Measurements from ENCODE around the gene CD99.

DNA sequence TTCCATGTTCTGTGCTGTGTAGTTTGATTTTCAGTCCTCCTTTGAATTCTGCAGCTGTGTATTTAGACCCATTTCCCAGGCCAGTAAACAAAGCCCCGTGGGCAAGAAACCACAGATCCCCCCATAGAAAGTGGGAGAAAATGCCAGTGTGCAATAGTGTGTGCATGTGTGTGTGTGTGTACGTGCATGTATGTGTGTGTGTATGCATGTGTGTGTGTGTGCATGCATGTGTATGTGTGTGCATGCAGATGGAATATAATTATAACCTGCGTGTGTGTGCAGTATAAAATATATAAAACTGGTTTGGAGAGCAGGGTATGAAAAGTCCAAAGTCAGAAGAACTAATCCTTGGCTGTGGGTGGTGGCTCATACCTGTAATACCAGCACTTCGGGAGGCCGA lies 5.2 kb upstream of the CD99 start:
- TF ChIP-seq, protein P1, sequence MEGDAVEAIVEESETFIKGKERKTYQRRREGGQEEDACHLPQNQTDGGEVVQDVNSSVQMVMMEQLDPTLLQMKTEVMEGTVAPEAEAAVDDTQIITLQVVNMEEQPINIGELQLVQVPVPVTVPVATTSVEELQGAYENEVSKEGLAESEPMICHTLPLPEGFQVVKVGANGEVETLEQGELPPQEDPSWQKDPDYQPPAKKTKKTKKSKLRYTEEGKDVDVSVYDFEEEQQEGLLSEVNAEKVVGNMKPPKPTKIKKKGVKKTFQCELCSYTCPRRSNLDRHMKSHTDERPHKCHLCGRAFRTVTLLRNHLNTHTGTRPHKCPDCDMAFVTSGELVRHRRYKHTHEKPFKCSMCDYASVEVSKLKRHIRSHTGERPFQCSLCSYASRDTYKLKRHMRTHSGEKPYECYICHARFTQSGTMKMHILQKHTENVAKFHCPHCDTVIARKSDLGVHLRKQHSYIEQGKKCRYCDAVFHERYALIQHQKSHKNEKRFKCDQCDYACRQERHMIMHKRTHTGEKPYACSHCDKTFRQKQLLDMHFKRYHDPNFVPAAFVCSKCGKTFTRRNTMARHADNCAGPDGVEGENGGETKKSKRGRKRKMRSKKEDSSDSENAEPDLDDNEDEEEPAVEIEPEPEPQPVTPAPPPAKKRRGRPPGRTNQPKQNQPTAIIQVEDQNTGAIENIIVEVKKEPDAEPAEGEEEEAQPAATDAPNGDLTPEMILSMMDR (IDR thresholded peaks at IDR 0.05), result no peak
- TF ChIP-seq ZNF317 (CRISPR knock-in tag; IDR thresholded peaks at IDR 0.05; ENCODE audit: borderline replicate concordance, low read depth) (no peak), MYBL2 (CRISPR knock-in tag; IDR thresholded peaks at IDR 0.05) (no peak), ZNF138 (CRISPR knock-in tag; conservative IDR thresholded peaks at IDR 0.05) (no peak), ZNF423 (CRISPR knock-in tag; IDR thresholded peaks at IDR 0.05) (no peak)
- TF ChIP-seq, protein P2, sequence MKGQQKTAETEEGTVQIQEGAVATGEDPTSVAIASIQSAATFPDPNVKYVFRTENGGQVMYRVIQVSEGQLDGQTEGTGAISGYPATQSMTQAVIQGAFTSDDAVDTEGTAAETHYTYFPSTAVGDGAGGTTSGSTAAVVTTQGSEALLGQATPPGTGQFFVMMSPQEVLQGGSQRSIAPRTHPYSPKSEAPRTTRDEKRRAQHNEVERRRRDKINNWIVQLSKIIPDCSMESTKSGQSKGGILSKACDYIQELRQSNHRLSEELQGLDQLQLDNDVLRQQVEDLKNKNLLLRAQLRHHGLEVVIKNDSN (CRISPR knock-in tag; IDR thresholded peaks at IDR 0.05), result no peak

Data from WTC11 (cell line).